GM18517 (cell line): ENCODE data around the gene MMP15.
"Not testable (repeated sequence)": the region's sequence is repeated elsewhere in the genome, so short reads cannot be mapped to it uniquely, and the experiment has no call there.

Source experiments
- ATAC-seq: cut with Tn5 transposase; IDR thresholded peaks from one replicate; pipeline ENCODE4 v1.9.1; 2021; ENCODE audit warnings: mild to moderate bottlenecking, moderate library complexity; ENCODE audit not compliant: unreplicated experiment

The MMP15 gene

DNA sequence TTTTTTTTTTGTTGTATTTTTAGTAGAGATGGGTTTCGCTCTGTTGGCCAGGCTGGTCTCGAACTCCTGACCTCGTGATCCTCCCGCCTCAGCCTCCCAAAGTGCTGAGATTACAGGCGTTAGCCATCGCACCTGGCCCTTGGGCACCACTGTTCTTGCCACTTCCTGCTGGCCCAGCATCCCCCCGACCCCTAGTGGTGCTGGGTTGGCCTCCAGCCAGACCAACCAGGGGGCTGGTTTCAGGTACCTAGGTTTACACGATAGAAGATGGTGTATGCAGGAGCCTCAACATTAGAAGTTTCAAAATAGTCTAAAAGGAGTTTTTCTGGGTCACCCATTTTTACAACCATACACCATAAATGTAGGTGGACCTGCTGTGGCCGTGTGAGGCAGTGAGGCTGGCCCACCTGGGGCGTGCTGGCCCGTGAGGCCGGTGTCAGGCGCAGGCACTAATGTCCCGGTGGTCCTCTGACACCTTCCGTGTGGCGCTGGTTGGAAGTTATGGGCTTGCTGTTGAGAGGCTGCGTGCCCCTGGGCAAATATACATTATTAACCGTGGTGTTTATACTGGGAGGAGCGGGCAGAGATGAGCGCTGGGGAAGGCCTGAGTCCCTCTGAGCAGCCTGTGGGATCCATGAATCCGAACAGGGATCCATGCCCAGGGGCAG is 60.2 kb downstream of the MMP15 start:
- ATAC-seq: no peak

DNA sequence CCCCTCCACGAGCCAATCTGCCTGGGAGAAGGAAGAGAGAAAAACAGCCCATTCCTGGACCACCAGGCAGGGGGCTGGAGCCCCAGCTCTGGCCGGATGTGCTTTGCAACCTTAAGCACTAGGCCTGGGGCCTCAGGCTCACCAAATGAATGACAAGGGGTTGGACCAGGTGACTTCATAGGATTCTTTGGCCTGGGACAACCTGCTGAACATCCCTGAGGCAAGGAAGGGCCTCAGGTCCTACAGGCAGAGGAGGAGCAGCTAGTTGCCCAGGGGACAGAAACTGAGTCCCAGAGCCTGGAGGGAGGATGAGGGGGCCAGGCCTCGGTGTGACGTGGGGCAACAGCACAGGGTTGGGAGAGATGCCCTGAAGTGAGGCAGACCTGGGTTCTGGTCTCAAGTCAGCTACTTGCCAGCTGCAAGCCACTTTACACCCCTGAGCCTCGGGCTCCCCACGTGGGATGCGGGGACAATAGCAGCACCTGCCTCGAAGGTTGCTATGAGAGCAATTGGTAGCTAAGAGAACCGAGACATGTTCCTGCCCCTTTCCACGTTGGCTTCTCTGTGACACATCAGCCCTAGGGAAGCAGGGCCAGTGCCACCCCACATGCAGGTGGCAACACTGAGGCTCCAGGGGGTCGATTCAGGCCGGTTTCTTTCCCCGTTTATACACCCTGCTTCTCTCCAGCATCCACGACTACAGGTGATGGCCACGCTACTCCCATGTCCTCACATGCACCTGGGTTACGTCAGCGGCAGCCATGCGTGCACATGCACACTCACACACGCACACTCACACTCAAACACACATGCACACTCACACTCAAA is 61.0 kb downstream of the MMP15 start:
- no peak for ATAC-seq

- ATAC-seq: no peak
These were observed 61.8 kb downstream of the MMP15 start for GRCh38 chr16:58087209-58087913.

GRCh38 chr16:58088091-58088490 is 62.5 kb downstream of the MMP15 start:
- no peak for ATAC-seq

DNA sequence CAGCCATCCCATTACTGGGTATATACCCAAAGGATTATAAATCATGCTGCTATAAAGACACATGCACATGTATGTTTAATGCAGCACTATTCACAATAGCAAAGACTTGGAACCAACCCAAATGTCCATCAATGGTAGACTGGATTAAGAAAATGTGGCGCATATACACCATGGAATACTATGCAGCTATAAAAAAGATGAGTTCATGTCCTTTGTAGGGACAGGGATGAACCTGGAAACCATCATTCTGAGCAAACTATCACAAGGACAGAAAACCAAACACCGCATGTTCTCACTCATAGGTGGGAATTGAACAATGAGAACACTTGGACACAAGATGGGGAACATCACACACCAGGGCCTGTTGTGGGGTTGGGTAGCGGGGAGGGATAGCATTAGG is 64.8 kb downstream of the MMP15 start:
- not testable (repeated sequence) for ATAC-seq

DNA sequence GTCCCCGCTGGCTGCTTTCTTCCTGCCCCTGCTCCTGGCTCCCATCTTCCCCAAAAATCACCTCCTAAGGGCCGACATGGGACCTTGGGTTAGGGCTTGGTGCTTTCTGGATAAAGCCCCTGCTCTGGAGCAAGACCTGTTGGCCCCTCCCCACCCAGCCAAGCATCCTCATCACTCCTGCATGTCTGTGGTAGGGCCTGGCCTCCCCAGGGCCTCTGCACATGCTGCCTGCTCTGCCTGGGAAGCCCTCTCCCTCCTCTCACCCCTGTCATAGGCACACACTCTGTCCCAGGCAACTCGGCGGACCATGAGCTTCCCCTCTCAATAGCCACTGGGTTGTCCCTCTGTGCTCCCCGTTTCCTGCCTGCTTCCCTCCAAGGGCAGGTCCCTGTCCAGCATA is 68.5 kb downstream of the MMP15 start:
- ATAC-seq: no peak

DNA sequence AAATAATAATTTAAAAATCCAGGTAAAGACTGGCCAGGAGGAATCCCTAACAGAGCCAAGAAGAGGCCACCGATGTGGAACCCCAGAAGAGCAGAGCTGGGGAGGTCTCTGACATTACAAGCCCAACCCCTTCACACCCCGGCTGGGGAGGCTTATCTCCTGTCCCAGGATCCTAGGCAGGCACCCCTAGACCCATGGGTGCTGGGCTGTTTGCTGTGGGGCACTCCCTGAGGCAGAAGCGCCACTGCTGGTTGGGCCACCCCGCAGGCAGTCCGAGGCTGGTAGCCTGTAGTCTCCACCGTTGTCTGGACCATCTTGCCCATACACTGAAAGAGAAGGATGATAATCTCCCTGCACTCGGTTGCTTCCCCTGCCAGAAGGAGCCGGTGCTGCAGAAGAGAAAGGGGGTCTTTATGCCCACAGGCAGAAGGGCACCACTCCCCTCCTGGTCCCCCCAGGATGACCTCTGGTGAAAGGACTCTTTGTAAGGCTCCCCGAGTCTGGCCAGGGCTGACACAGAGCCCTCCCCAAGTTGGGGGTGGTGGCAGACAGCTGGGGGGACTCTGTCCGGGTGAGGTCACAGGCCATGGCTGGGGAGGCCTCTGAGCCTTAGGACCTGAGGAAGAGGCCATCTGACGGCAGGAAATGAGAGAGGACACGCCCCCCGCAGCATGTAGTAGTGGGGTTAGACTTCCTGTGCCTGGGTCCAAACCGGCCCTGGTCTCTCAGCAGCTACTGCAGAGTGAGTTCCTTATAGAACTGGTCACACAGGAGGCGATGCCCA is 69.4 kb downstream of the MMP15 start:
- no peak for ATAC-seq

- ATAC-seq: not testable (repeated sequence)
These were observed 70.0 kb downstream of the MMP15 start for GRCh38 chr16:58095575-58095960.

DNA sequence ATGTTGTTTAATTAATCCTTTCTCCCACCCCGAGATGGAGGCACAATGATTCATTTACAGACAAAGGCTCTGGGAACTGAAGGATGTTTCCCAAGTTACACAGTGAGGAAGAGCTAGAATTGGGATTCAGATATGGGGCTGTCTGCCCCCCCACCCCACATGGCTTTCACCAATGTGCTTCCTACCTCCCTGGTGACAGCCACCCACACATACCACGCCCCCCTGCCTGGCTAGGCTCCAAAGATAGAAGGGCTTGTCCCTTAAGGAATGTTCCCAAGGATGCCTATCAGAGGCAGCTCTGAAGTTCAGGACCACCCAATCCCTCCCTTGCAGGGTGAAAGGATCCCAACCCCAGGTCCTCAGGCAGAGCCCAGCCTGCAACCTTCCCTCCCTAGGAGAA is 70.7 kb downstream of the MMP15 start:
- no peak for ATAC-seq
